Breast epithelium (tissue), 3 donors: Measurements from ENCODE around the gene SUV39H2. TPM values are rescaled to one million over a fixed set of nuclear protein-coding genes. Genes with fewer than 3 reads are reported as not detected.

Experiments used
- total RNA-seq, 3 donors: library from RNA; depleted of rRNA; stranded (reverse); fragments of >200 nt; gene quantifications; one replicate each; pipeline ENCODE4 v1.1.0, GENCODE V29; 2016

Gene SUV39H2
- total RNA-seq, 3 donors from 2014 or later = 4.6 to 7.5 (median 5.6) TPM

Other genes with a start within 250 kb of the SUV39H2 start
- 10 to 100 TPM; 30.8 to 56.1 (median 51.8) TPM for gene FAM107B, start 104.0 kb upstream of the SUV39H2 start, total RNA-seq
- gene CDNF, start 40.8 kb upstream of the SUV39H2 start, total RNA-seq = 1 to 10 TPM; 2.9 to 6.2 (median 5.1) TPM
- gene HSPA14, start 40.6 kb upstream of the SUV39H2 start, total RNA-seq = 10 to 100 TPM in 2 of 3 donors, 1 to 10 TPM in 1; 9.3 to 16.7 (median 16.4) TPM
- gene MSANTD7, start 40.6 kb upstream of the SUV39H2 start, total RNA-seq = 10 to 100 TPM in 2 of 3 donors, 1 to 10 TPM in 1; 9.6 to 14.0 (median 11.1) TPM
- 10 to 100 TPM in 2 of 3 donors, 1 to 10 TPM in 1; 8.3 to 21.2 (median 10.8) TPM for gene DCLRE1C, start 75.2 kb downstream of the SUV39H2 start, total RNA-seq
- gene MEIG1, start 80.5 kb downstream of the SUV39H2 start, total RNA-seq = not detected
- gene OLAH, start 165.1 kb downstream of the SUV39H2 start, total RNA-seq = 1 to 10 TPM; 1.1 to 2.6 (median 1.6) TPM
- gene ACBD7, start 209.9 kb downstream of the SUV39H2 start, total RNA-seq = 1 to 10 TPM in 2 of 3 donors, not detected in 1; 1.0 to 1.1 TPM
- gene RPP38, start 218.5 kb downstream of the SUV39H2 start, total RNA-seq = 10 to 100 TPM; 10.6 to 17.4 (median 16.8) TPM